Measurements from ENCODE around the gene PLCB4. TPM values are rescaled to one million over a fixed set of nuclear protein-coding genes. Genes with fewer than 3 reads are reported as not detected.

Gene PLCB4
- polyA plus RNA-seq, 3 donors, result not detected

GRCh38 chr20:9053108-9053507 is 15.8 kb upstream of the PLCB4 start:
- Mint-ChIP-seq H3K4me3 (no peak overlapping the region), H3K27me3 (ENCODE audit: low read depth in 3 of 3) (peaks cover 0 to 4% (median 0%) of the 10 kb centered on the region in 3 donors), H3K27ac (no peak overlapping the region), H3K9me3 (peaks cover 1 to 14% (median 5%) of the 10 kb centered on the region in 7 donors), H3K4me1 (peaks cover 5% of the 10 kb centered on the region), H3K36me3 (no peaks in the 10 kb centered on the region)
- no peaks in the 10 kb centered on the region for H3K36me3 ChIP-seq (replicated peaks in 1 of 2; ENCODE audit: control insufficient read depth in 1 of 2, insufficient read depth in 2 of 2, low read length in 2 of 2)
- no peak overlapping the region for H3K4me3 ChIP-seq (replicated peaks in 1 of 3; ENCODE audit: low read depth in 2 of 3, low read length in 3 of 3)
- H4K20me1 ChIP-seq (ENCODE audit: insufficient read depth, low read length), result no peaks in the 10 kb centered on the region
- H3K27me3 ChIP-seq (ENCODE audit: control insufficient read depth in 2 of 2, insufficient read depth in 2 of 2, low read length in 2 of 2), result no peaks in the 10 kb centered on the region
- intact Hi-C loops (cut with micrococcal nuclease), result no loop called here
- H3K4me2 ChIP-seq (replicated peaks; ENCODE audit: extremely low read depth, low read length, poor library complexity, severe bottlenecking), result no peak overlapping the region
- H3K79me2 ChIP-seq (ENCODE audit: insufficient read depth, low read length), result no peaks in the 10 kb centered on the region
- H3K4me1 ChIP-seq (ENCODE audit: control insufficient read depth in 1 of 2, insufficient read depth in 2 of 2, low read length in 2 of 2), result no peaks in the 10 kb centered on the region
- no peak for DNase-seq
- H3K27ac ChIP-seq (ENCODE audit: low read depth in 1 of 2, low read length in 2 of 2), result no peak overlapping the region
- no peak overlapping the region for H3K9ac ChIP-seq (ENCODE audit: insufficient read depth, low read length, poor library complexity, severe bottlenecking)
- WGBS (ENCODE audit: insufficient coverage), result 0% methylated on average over 3 of the region's 3 CpGs
- no peak for TF ChIP-seq CTCF (IDR thresholded peaks at IDR 0.05)
- H2AFZ ChIP-seq (ENCODE audit: insufficient read depth, low read depth, low read length, poor library complexity, severe bottlenecking), result no peak overlapping the region
- H3K9me3 ChIP-seq (replicated peaks in 1 of 2; ENCODE audit: control insufficient read depth in 1 of 2, insufficient read depth in 1 of 2, low read length in 2 of 2), result peaks cover 0 to 5% of the 10 kb centered on the region in 2 donors

DNA sequence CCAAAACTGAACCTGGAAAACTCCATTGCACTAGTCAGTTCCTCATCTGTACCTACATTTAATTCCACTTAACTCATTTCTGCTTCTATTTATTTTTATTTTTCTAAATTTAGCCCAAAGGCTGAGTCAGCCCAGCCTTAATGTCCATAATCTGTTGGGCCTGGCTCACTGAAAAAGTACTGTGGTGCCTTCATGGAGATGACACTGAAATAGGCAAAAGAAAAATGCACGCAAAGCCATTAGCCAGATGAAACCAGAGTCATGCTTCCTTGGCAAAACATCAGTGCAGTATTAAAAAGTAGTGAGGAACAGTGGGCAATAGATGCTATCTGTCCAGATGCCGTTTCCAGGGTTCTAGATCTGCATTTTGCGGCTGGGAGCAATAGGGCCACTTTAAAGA is 14.7 kb upstream of the PLCB4 start:
- intact Hi-C loops (cut with micrococcal nuclease), result no loop called here
- peaks cover 5% of the 10 kb centered on the region for H3K4me1 Mint-ChIP-seq
- no peaks in the 10 kb centered on the region for H3K9me3 ChIP-seq (replicated peaks in 1 of 2; ENCODE audit: control insufficient read depth in 1 of 2, insufficient read depth in 1 of 2, low read length in 2 of 2)
- DNase-seq, result no peak
- no peaks in the 10 kb centered on the region for H3K79me2 ChIP-seq (ENCODE audit: insufficient read depth, low read length)
- no peak overlapping the region for H3K9ac ChIP-seq (ENCODE audit: insufficient read depth, low read length, poor library complexity, severe bottlenecking)
- H3K9me3 Mint-ChIP-seq, result peaks cover 0 to 10% (median 5%) of the 10 kb centered on the region in 7 donors
- H3K4me3 ChIP-seq (replicated peaks in 1 of 3; ENCODE audit: low read depth in 2 of 3, low read length in 3 of 3), result no peak overlapping the region
- no peak overlapping the region for H3K27ac Mint-ChIP-seq
- H3K27me3 Mint-ChIP-seq (ENCODE audit: low read depth in 3 of 3), result peaks cover 0 to 4% (median 0%) of the 10 kb centered on the region in 3 donors
- H3K4me2 ChIP-seq (replicated peaks; ENCODE audit: extremely low read depth, low read length, poor library complexity, severe bottlenecking), result no peak overlapping the region
- no peak for TF ChIP-seq CTCF (IDR thresholded peaks at IDR 0.05)
- no peak overlapping the region for H3K27ac ChIP-seq (ENCODE audit: low read depth in 1 of 2, low read length in 2 of 2)
- no peaks in the 10 kb centered on the region for H3K4me1 ChIP-seq (ENCODE audit: control insufficient read depth in 1 of 2, insufficient read depth in 2 of 2, low read length in 2 of 2)
- H3K36me3 ChIP-seq (replicated peaks in 1 of 2; ENCODE audit: control insufficient read depth in 1 of 2, insufficient read depth in 2 of 2, low read length in 2 of 2), result no peaks in the 10 kb centered on the region
- no peak overlapping the region for H3K4me3 Mint-ChIP-seq
- H3K36me3 Mint-ChIP-seq, result no peaks in the 10 kb centered on the region
- WGBS (ENCODE audit: insufficient coverage), result 100% methylated on average over 1 of the region's 3 CpGs
- no peaks in the 10 kb centered on the region for H3K27me3 ChIP-seq (ENCODE audit: control insufficient read depth in 2 of 2, insufficient read depth in 2 of 2, low read length in 2 of 2)
- H4K20me1 ChIP-seq (ENCODE audit: insufficient read depth, low read length), result no peaks in the 10 kb centered on the region
- no peak overlapping the region for H2AFZ ChIP-seq (ENCODE audit: insufficient read depth, low read depth, low read length, poor library complexity, severe bottlenecking)

All from CD14-positive monocyte (primary cell).